Caki2 (cell line): ENCODE data around the gene KIAA2012. TPM values are rescaled to one million over a fixed set of nuclear protein-coding genes. Genes with fewer than 3 reads are reported as not detected.
"Not testable (repeated sequence)": the region's sequence is repeated elsewhere in the genome, so short reads cannot be mapped to it uniquely, and the experiment has no call there.

Experiments
- DNase-seq: peaks from one replicate; pipeline ENCODE4 v3.0.0-alpha.2; 2015; ENCODE audit warnings: low read depth
- in situ Hi-C: cut with HindIII; loops from 2 replicates; pipeline ENCODE4 v1.10.0; 2016; ENCODE audit warnings: low sequenced_read_pairs, low pct_unique_long_range_greater_than_20kb, mixed read lengths
- total RNA-seq: library from RNA; depleted of rRNA; stranded (reverse); fragments of >200 nt; shearing (Covaris generic); gene quantifications from 2 replicates; pipeline ENCODE4 v1.2.3, GENCODE V29; 2014; ENCODE audit warnings: low replicate concordance

Gene KIAA2012
- total RNA-seq, 1 experiment from 2014 or later, result not detected

GRCh38 chr2:202127687-202128331, 54.8 kb downstream of the KIAA2012 start:
- no peak for DNase-seq
- in situ Hi-C loops, result no loop called here

- no peak for DNase-seq
- in situ Hi-C loops, result no loop called here
These were observed 56.8 kb downstream of the KIAA2012 start for GRCh38 chr2:202129841-202130240.

DNA sequence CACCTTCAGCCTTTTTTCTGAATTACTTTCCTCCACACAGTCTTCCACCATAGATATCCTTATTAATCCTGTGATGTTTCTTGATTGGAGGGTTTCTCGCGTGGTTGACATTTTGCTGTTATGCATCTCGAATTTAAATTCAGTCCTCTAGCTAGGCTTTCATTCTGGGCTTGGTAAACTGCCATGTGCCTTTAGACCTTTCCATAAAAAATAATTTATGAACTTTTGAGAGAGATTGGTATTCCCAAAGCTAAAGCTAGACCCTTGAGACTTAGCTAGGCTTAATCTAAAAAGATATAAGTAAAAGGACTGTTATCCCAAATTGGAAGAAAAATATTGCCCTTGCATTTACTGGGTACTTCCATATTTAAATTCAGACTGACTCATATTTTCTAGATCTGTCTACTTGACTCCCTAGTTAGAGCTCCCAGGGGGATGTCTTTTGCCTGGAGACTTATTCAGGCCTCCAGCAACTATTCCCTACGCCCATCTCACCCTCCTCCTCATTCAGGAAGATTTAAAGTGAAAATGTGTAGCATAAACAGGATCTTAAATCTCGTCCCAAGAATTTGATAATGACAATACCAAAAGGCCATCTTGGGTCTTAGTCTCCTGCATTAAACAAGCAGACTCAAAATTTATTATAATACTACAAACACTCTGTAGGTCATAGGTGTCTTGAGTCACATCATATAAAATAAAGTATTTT, 60.3 kb downstream of the KIAA2012 start:
- DNase-seq, result no peak
- in situ Hi-C loops, result no loop called here

GRCh38 chr2:202133909-202134265, 60.8 kb downstream of the KIAA2012 start:
- in situ Hi-C loops, result no loop called here
- DNase-seq, result no peak

DNA sequence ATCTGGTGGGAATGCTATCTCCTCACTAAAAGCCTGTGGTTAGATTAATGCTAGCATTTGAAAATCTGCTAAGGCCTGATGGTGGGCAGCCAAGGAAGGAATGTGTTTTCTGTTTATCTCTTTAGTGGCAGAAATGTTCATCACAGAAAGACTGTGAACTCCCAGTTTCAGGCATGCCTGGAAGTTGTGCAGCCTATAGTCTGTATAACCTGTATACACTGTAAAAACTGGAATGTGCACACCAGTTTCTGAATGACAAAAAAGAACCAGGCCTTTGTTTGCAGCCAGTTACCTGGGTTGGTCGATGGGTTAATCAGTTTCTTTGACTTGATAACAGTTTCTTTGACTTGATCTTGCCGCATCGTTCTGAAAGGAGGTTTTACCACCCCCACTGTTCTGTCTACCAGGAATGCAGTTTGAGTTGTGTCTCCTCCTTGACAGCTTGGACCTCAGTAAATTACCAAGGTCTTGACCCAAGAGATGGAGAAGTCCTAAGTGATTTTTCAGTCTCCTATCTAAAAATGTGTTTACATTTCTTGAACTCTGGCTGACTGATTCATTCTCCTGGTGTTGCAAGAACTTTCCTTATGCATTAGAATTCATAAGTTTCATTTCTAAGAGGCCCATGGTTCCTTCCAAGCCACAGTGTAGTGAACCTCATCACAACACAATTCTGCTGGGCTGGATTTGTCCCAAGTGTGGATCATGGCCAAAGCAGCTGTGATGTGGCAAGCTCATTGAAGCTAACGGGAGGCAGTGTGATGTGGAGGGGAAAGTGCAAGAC, 62.2 kb downstream of the KIAA2012 start:
- in situ Hi-C loops, result no loop called here
- peak; percentile 74 for DNase-seq

GRCh38 chr2:202136039-202136438, 63.0 kb downstream of the KIAA2012 start:
- DNase-seq, in situ Hi-C loops: not testable (repeated sequence)

DNA sequence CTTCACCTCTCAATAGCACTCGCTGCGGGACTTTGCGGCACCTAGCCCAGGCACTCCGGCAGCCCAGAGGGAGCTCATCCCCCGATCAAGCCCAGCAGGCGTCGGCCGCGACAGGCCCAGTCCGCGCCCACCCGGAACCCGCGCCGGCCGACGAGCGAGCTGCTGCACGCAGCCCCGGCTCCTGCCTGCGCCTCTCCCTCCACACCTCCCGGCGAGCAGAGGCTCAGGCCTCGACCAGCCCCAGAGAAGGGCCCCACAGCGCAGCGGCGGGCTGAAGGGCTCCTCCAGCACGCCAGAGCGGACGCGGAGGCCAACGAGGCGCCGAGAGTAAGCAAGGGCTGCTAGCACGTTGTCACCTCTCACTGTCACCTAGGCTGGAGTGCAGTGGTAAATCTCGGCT, 63.5 kb downstream of the KIAA2012 start:
- DNase-seq, result no peak
- in situ Hi-C loops, result no loop called here

DNA sequence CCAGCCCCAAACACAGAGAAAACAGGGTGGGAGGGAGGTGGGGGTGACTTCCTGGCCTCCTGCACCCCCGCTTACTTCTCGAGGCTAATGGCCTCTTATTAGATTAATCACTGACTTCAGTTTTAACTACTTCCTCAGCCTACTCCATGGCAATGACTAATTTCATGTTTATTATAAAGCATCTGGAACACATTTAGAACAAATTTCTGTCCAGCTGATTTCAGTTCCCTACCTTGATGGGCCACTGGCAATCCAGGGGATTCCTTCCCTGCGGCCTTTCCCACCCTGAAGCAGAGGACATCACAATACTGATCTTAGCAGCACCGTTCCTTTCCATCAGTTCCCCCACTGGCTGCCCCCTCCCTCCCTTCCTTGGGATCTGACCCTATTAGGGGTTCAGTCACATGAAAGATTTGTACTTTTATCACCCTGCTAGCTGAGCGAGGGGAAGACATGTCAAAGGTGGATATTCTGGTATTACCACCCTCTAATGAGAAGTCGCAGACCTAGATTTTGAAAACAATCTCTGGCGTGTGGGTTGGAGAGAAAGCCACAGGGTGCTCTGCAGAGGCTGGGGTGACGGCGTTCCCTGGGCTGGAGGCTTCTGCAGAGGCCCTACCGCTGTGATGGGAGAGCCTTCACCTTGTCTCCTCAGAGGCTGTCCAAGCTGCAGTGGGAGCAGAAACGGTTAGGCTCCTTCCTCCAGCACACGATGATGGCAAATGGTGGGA, 67.6 kb downstream of the KIAA2012 start:
- in situ Hi-C loops, result no loop called here
- no peak for DNase-seq

DNA sequence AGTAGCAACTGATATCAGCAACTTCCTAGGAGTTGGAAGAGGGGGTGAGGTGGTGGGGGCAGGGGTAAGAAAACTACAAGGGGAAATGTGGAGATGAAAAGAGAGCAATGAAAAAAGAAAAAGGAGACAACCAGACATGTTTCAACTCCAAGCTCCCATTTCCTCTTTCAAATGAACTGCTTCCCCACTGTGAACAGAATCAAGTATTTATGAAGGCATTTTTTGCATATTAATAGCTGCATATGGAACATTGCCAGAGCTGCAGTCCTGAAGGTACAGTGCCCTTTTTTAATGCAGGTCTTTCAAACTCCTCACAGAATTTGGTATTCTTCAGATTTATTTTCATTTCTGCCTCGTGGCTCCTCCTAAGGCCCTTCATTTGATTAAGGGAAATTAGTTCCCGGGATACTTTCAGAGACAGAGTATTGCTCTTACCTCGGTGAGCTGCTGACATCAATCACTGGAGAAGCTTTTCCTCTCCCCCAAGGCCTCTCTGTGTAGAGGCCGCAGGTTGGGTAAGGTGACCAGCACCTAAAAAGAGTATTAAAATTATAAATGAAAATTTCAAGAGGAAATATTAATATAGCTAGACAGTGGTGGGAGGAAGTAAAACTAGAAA, 68.4 kb downstream of the KIAA2012 start:
- in situ Hi-C loops, result no loop called here

DNA sequence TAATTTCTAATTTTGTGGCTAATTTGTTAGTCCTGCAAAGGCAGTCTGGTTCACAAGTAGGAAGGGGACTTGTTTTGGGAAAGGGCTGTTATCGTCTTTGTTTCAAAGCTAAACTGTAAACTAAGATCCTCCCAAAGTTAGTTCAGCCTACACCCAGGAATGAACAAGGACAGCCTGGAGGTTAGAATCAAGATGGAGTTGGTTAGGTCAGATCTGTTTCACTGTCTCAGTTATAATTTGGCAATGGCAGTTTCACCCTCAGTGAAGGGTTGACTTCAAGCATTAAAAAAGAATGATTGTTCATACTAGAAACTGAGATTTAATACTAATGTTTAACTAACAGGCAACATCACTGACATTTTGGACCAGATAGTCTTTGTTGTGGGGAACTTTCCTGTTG, 69.5 kb downstream of the KIAA2012 start:
- in situ Hi-C loops, result no loop called here
- DNase-seq, result no peak

More for the DNA sequence above, 68.4 kb downstream of the KIAA2012 start:
- DNase-seq, result no peak

- no peak for DNase-seq
- in situ Hi-C loops, result no loop called here
These were observed 74.7 kb downstream of the KIAA2012 start for GRCh38 chr2:202147775-202148174.

DNA sequence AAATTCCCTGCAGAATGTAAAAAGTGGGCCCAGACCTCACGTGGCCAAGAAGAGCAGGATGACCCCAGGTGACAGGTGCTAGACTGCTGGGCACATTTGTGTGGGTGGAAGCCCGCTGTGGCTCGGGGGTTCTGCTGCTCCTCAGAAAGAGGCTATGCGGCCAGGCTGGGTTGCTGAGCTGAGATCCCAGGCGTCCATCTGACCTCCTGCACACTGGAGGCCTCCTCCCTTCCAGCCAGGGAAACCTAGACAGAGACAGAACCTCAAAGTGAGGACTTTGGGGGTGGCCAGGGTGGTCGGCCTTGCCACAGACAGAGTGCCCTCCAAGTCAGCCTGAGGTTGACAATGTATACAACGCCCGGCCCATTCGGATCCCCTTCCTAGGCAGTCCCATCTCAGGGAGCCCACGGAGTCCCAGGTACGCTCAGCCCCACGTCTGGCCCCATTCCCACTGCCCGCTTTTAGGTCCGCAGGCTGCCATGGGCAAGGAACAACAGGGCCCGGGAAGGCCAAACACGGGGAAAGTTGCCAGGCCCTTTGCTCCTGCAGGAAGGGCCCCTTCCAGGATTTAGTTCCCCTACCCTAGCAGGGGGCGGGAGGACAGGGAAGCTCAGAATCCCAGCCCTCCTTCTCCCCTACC, 75.6 kb downstream of the KIAA2012 start:
- in situ Hi-C loops, result no loop called here
- DNase-seq, result no peak

- in situ Hi-C loops, result no loop called here
- no peak for DNase-seq
These were observed 76.2 kb downstream of the KIAA2012 start for GRCh38 chr2:202149155-202149762.

GRCh38 chr2:202149936-202150335, 76.9 kb downstream of the KIAA2012 start:
- DNase-seq, result no peak
- in situ Hi-C loops, result no loop called here

GRCh38 chr2:202152104-202152715, 79.2 kb downstream of the KIAA2012 start:
- in situ Hi-C loops, result no loop called here
- no peak for DNase-seq

GRCh38 chr2:202154613-202155012, 81.6 kb downstream of the KIAA2012 start:
- no peak for DNase-seq
- in situ Hi-C loops, result no loop called here
